CD4-positive, alpha-beta T cell (primary cell): ENCODE measurements around the gene UBE2L6. TPM values are rescaled to one million over a fixed set of nuclear protein-coding genes. Genes with fewer than 3 reads are reported as not detected.

Experiments
- ATAC-seq: fragments of 200-7000 bp; cut with Tn5 transposase; one replicate; pipeline ENCODE4 v1.10.0; 2022; ENCODE audit warnings: mild to moderate bottlenecking; ENCODE audit not compliant: poor library complexity
- CTCF ChIA-PET: fragments of 350-600 bp; sonication (Branson Sonifier 250); formaldehyde crosslinking; loops from one replicate; lab custom pipeline; 2021; ENCODE audit warnings: antibody characterized with exemption, inconsistent platforms; lab: Charles Lee
- POLR2A ChIA-PET: fragments of 350-600 bp; sonication (Branson Sonifier 250); formaldehyde crosslinking; loops from one replicate; lab custom pipeline; 2021; ENCODE audit warnings: antibody characterized with exemption, inconsistent platforms; lab: Charles Lee
- DNase-seq, 14 experiments: peaks; one replicate each; pipeline ENCODE4 v3.0.0-alpha.2; 2013 to 2020; ENCODE audit warnings: mixed read lengths in 2 of 14
- H3K27ac ChIP-seq, 2 donors: one replicate each; pipeline versions ENCODE4 v1.5.1 to v1.7.0; 2013; ENCODE audit warnings: low read length in 2 of 2, low read depth in 1 of 2, mild to moderate bottlenecking in 1 of 2
- H3K27me3 ChIP-seq, 2 experiments: 1 replicate in 1 of 2; 2 replicates in 1 of 2; pipeline versions ENCODE4 v1.6.1 to v1.7.0; 2013; ENCODE audit warnings: low read length in 2 of 2, control low read depth in 1 of 2, mild to moderate bottlenecking in 1 of 2, moderate library complexity in 1 of 2; ENCODE audit not compliant: insufficient read depth in 2 of 2, control insufficient read depth in 1 of 2
- H3K36me3 ChIP-seq: one replicate; pipeline ENCODE4 v1.6.1; 2013; ENCODE audit warnings: low read length, control low read depth; ENCODE audit not compliant: insufficient read depth
- H3K4me1 ChIP-seq: one replicate; pipeline ENCODE4 v1.6.1; 2013; ENCODE audit warnings: low read length, control low read depth; ENCODE audit not compliant: insufficient read depth
- H3K4me3 ChIP-seq: one replicate; pipeline ENCODE4 v1.5.1; 2013; ENCODE audit warnings: mild to moderate bottlenecking, low read length, moderate library complexity
- H3K9me3 ChIP-seq, 2 experiments: 1 replicate in 1 of 2; 2 replicates in 1 of 2; pipeline versions ENCODE4 v1.6.1 to v1.7.0; 2013; ENCODE audit warnings: low read length in 2 of 2, mild to moderate bottlenecking in 2 of 2, control low read depth in 1 of 2, moderate library complexity in 1 of 2; ENCODE audit not compliant: control insufficient read depth in 1 of 2, insufficient read depth in 1 of 2
- H3K27ac Mint-ChIP-seq: one replicate; pipeline ENCODE4 v1.8.0; 2020; ENCODE audit warnings: mixed read lengths
- H3K27me3 Mint-ChIP-seq: one replicate; pipeline ENCODE4 v1.8.0; 2021; ENCODE audit warnings: mixed read lengths
- H3K36me3 Mint-ChIP-seq: one replicate; pipeline ENCODE4 v1.8.0; 2021; ENCODE audit warnings: low read depth, mixed read lengths
- H3K4me1 Mint-ChIP-seq: one replicate; pipeline ENCODE4 v1.8.0; 2021; ENCODE audit warnings: low read depth, mixed read lengths
- H3K4me3 Mint-ChIP-seq: one replicate; pipeline ENCODE4 v1.8.0; 2020; ENCODE audit warnings: mild to moderate bottlenecking, mixed read lengths
- H3K9me3 Mint-ChIP-seq: one replicate; pipeline ENCODE4 v1.8.0; 2020; ENCODE audit warnings: mixed read lengths
- intact Hi-C, 2 experiments: fragments of 100-400 bp; cut with DNase I in 1 of 2; cut with micrococcal nuclease in 1 of 2; formaldehyde crosslinking; loops; one replicate each; pipeline versions ENCODE4 v1.15.1 to v1.9.0; 2023 to 2025; cut with DNase I, micrococcal nuclease
- total RNA-seq, 174 experiments: library from RNA in 2 of 174; stranded (reverse) in 2 of 174; gene quantifications; one replicate each; pipeline ENCODE4 v1.2.3 and lab custom pipeline; 2021 to 2026
- TF ChIP-seq, protein P1 (sequence below): fragments of 200-600 bp; IDR thresholded peaks from one replicate; pipeline ENCODE4 v1.8.0; 2022; ENCODE audit warnings: antibody characterized with exemption, mild to moderate bottlenecking

UBE2L6 gene
- total RNA-seq, 2 experiments from 2014 or later: 35.0 to 36.2 TPM

DNA sequence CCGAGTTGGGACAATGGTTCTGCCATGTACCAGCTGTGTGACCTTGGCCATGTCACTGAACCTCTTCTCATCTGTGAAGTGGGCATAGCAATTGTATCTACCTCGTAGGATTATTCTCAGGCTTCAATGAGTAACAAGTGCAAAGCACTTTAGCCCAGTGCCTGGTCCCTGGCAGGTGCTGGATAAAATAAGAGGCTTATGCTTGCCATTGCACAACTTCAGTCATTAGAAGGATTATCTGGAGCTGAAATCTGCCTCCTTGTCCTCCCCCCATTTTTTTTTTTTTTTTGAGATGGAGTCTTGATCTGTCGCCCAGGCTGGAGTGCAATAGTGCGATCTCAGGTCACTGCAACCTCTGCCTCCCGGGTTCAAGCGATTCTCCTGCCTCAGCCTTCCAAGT lies 22.9 kb downstream of the UBE2L6 start:
- Histone ChIP-seq H3K27me3 (no peaks in the 10 kb centered on the region), H3K36me3 (peaks cover 17% of the 10 kb centered on the region), H3K27ac (no peak overlapping the region), H3K9me3 (no peaks in the 10 kb centered on the region), H3K4me3 (no peak overlapping the region), H3K4me1 (no peaks in the 10 kb centered on the region)
- ChIA-PET POLR2A (no interaction called here), CTCF (interaction anchor here (1.5 kb wide), 1 partner anchor 23 kb away, joined by 3 read pairs; the partner anchor contains the start of gene UBE2L6)
- no peak for DNase-seq
- Mint-ChIP-seq H3K27me3 (no peaks in the 10 kb centered on the region), H3K27ac (no peak overlapping the region), H3K4me3 (no peak overlapping the region), H3K9me3 (no peaks in the 10 kb centered on the region), H3K36me3 (peaks cover 27% of the 10 kb centered on the region), H3K4me1 (no peaks in the 10 kb centered on the region)
- intact Hi-C loops: no loop called here
- ATAC-seq: no peak
- TF ChIP-seq, protein P1, sequence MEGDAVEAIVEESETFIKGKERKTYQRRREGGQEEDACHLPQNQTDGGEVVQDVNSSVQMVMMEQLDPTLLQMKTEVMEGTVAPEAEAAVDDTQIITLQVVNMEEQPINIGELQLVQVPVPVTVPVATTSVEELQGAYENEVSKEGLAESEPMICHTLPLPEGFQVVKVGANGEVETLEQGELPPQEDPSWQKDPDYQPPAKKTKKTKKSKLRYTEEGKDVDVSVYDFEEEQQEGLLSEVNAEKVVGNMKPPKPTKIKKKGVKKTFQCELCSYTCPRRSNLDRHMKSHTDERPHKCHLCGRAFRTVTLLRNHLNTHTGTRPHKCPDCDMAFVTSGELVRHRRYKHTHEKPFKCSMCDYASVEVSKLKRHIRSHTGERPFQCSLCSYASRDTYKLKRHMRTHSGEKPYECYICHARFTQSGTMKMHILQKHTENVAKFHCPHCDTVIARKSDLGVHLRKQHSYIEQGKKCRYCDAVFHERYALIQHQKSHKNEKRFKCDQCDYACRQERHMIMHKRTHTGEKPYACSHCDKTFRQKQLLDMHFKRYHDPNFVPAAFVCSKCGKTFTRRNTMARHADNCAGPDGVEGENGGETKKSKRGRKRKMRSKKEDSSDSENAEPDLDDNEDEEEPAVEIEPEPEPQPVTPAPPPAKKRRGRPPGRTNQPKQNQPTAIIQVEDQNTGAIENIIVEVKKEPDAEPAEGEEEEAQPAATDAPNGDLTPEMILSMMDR: no peak

DNA sequence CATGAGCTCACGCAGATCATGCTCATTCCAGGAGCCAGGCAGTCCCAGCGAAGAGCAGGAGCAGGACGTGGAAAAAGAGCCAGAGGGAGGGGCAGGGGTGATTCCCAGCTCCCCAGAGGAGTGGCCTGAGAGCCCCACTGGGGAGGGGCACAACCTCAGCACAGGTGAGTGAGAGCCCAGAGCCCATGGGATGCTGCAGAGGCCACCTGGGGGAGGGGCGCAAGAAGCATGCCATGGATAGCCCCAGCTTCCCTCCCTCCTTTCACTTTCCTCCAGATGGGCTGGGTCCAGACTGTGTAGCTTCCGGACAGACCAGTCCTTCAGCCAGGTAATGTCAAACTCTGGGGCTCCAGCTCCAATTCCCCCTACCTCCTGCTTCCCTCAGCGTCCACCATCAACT lies 23.9 kb downstream of the UBE2L6 start:
- H3K4me1 Mint-ChIP-seq: no peaks in the 10 kb centered on the region
- ChIA-PET POLR2A (no interaction called here), CTCF (interaction anchor here (1.5 kb wide), 1 partner anchor 24 kb away, joined by 3 read pairs; the partner anchor contains the start of gene UBE2L6)
- peaks cover 13% of the 10 kb centered on the region for H3K36me3 ChIP-seq
- no peak overlapping the region for H3K4me3 Mint-ChIP-seq
- H3K27ac ChIP-seq: no peak overlapping the region
- ATAC-seq (no peak), DNase-seq (no peak)
- H3K36me3 Mint-ChIP-seq: peaks cover 18% of the 10 kb centered on the region
- no peaks in the 10 kb centered on the region for H3K27me3 Mint-ChIP-seq
- no peak overlapping the region for H3K4me3 ChIP-seq
- H3K27ac Mint-ChIP-seq: no peak overlapping the region
- intact Hi-C loops: no loop called here
- H3K9me3 ChIP-seq: no peaks in the 10 kb centered on the region
- H3K27me3 ChIP-seq: no peaks in the 10 kb centered on the region
- no peaks in the 10 kb centered on the region for H3K4me1 ChIP-seq
- no peaks in the 10 kb centered on the region for H3K9me3 Mint-ChIP-seq
- TF ChIP-seq, protein P1: no peak

DNA sequence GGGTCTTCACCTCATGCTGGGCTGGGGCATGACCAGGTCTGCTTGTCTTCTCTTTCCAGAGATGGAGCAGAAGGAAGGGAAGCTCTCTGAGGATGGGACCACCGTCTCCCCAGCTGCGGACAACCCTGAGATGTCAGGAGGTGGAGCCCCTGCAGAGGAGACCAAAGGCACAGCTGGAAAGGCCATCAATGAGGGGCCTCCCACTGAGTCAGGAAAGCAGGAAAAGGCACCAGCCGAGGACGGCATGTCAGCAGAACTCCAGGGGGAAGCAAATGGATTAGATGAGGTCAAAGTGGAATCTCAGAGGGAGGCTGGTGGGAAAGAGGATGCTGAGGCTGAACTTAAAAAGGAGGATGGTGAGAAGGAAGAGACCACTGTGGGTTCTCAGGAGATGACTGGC lies 24.9 kb downstream of the UBE2L6 start:
- Histone ChIP-seq H3K36me3 (peaks cover 8% of the 10 kb centered on the region), H3K27ac (no peak overlapping the region), H3K4me3 (no peak overlapping the region), H3K27me3 (no peaks in the 10 kb centered on the region), H3K4me1 (no peaks in the 10 kb centered on the region), H3K9me3 (no peaks in the 10 kb centered on the region)
- POLR2A ChIA-PET: no interaction called here
- ATAC-seq: no peak
- intact Hi-C loops: no loop called here
- Mint-ChIP-seq H3K4me3 (no peak overlapping the region), H3K36me3 (peaks cover 9% of the 10 kb centered on the region), H3K27me3 (no peaks in the 10 kb centered on the region), H3K4me1 (no peaks in the 10 kb centered on the region), H3K9me3 (no peaks in the 10 kb centered on the region), H3K27ac (no peak overlapping the region)
- CTCF ChIA-PET: no interaction called here
- TF ChIP-seq, protein P1: no peak
- no peak for DNase-seq
